ENCODE measurements around the gene TUG1.

GRCh38 chr22:31001124-31001770 is 32.2 kb downstream of the TUG1 start:
- TF ChIP-seq TAF1 (IDR thresholded peaks at IDR 0.05; ENCODE audit: borderline replicate concordance, low read depth, low read length) (no peak), CTCF (IDR thresholded peaks at IDR 0.05) (no peak), JUND (IDR thresholded peaks at IDR 0.05) (no peak), SIN3A (IDR thresholded peaks at IDR 0.05; ENCODE audit: borderline replicate concordance, low read depth, low read length) (no peak), EZH2phosphoT487 (IDR thresholded peaks at IDR 0.05; ENCODE audit: borderline replicate concordance, low read depth) (no peak), CHD2 (IDR thresholded peaks at IDR 0.05; ENCODE audit: low read length, partially characterized antibody) (no peak), GATA2 (CRISPR knock-in tag; IDR thresholded peaks at IDR 0.05) (no peak), NFIC (IDR thresholded peaks at IDR 0.05; ENCODE audit: borderline replicate concordance) (no peak), POLR2AphosphoS5 (IDR thresholded peaks at IDR 0.05; ENCODE audit: low read depth, low read length) (no peak), USF2 (IDR thresholded peaks at IDR 0.05; ENCODE audit: borderline replicate concordance, low read depth, low read length) (no peak), YY1 (IDR thresholded peaks at IDR 0.05; ENCODE audit: low read depth) (no peak), USF1 (IDR thresholded peaks at IDR 0.05; ENCODE audit: borderline replicate concordance, low read depth) (no peak), MAX (IDR thresholded peaks at IDR 0.05; ENCODE audit: low read depth) (no peak), RAD21 (IDR thresholded peaks at IDR 0.05; ENCODE audit: low read length) (no peak)
